GM23338 (cell line): Measurements from ENCODE around the gene PRKCQ.

Source experiments
- EZH2 ChIP-seq: fragments of 200-600 bp; sonication (generic); IDR thresholded peaks from one replicate; pipeline ENCODE4 v1.8.0; 2017; ENCODE audit warnings: antibody characterized with exemption, mild to moderate bottlenecking, low read depth; ENCODE audit not compliant: unreplicated experiment
- TF ChIP-seq, protein P1 (sequence below), 2 experiments: fragments of 200-600 bp in 1 of 2; sonication (generic) in 1 of 2; conservative IDR thresholded peaks; 2 replicates each; pipeline versions ENCODE4 v1.5.1 to v1.6.1; 2016 to 2017; ENCODE audit warnings: antibody characterized with exemption in 2 of 2, low read depth in 2 of 2, mild to moderate bottlenecking in 2 of 2, moderate library complexity in 1 of 2

GRCh38 chr10:6395606-6396005 is 184.5 kb downstream of the PRKCQ start:
- TF ChIP-seq EZH2 = no peak
- TF ChIP-seq, protein P1, sequence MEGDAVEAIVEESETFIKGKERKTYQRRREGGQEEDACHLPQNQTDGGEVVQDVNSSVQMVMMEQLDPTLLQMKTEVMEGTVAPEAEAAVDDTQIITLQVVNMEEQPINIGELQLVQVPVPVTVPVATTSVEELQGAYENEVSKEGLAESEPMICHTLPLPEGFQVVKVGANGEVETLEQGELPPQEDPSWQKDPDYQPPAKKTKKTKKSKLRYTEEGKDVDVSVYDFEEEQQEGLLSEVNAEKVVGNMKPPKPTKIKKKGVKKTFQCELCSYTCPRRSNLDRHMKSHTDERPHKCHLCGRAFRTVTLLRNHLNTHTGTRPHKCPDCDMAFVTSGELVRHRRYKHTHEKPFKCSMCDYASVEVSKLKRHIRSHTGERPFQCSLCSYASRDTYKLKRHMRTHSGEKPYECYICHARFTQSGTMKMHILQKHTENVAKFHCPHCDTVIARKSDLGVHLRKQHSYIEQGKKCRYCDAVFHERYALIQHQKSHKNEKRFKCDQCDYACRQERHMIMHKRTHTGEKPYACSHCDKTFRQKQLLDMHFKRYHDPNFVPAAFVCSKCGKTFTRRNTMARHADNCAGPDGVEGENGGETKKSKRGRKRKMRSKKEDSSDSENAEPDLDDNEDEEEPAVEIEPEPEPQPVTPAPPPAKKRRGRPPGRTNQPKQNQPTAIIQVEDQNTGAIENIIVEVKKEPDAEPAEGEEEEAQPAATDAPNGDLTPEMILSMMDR (conservative IDR thresholded peaks at IDR 0.05; ENCODE audit: low read depth in 2 of 2) = no peak
